HepG2 (cell line): ENCODE measurements around the gene SLC24A4. TPM values are rescaled to one million over a fixed set of nuclear protein-coding genes. Genes with fewer than 3 reads are reported as not detected.

Source experiments
- ATAC-seq: fragments of 200-7000 bp; cut with Tn5 transposase; 3 replicates; pipeline ENCODE4 v1.9.1; 2020; ENCODE audit warnings: mild to moderate bottlenecking, moderate library complexity
- BruUV-seq: library from RNA; stranded (reverse); fragments of 400-500 nt; replicated peaks from 2 replicates; lab custom pipeline; 2021; lab: Mats Ljungman, UMichigan
- CTCF ChIA-PET: fragments of 300-600 bp; formaldehyde crosslinking; extraction: SDS; loops from one replicate; lab custom pipeline; 2021; ENCODE audit warnings: low total read pairs, inconsistent platforms, low intra/inter-chr PET ratio; lab: Yijun Ruan, JAX
- POLR2A ChIA-PET: fragments of 350-600 bp; sonication (Branson Sonifier 250); formaldehyde crosslinking; loops from one replicate; lab custom pipeline; 2020; ENCODE audit warnings: antibody characterized with exemption, inconsistent platforms; lab: Yijun Ruan, JAX
- DNase-seq: peaks from one replicate; pipeline ENCODE4 v3.0.0-alpha.2; 2015; ENCODE audit warnings: low spot score
- FAIRE-seq: peaks from 3 replicates; lab custom pipeline; 2011; peaks lifted over from hg19 to GRCh38; lab: Jason Lieb, UNC
- H2AFZ ChIP-seq: one replicate; pipeline ENCODE4 v1.6.1; 2011; ENCODE audit warnings: low read length, inconsistent platforms
- H3K27ac ChIP-seq: fragments of 300-600 bp; 3 replicates; pipeline ENCODE4 v1.8.0; 2011; ENCODE audit warnings: mixed run types, mild to moderate bottlenecking, mixed read lengths, low read length, inconsistent platforms; ENCODE audit not compliant: insufficient read depth; ENCODE audit errors: extremely low read length
- H3K27me3 ChIP-seq, 2 experiments: fragments of 200-600 bp in 1 of 2; 2 replicates in 1 of 2; 3 replicates in 1 of 2; pipeline versions ENCODE4 v1.6.0 to v1.8.0; 2011; ENCODE audit warnings: low read length in 2 of 2, mild to moderate bottlenecking in 2 of 2, moderate library complexity in 2 of 2, inconsistent platforms in 1 of 2; ENCODE audit not compliant: insufficient read depth in 2 of 2, control insufficient read depth in 1 of 2
- H3K36me3 ChIP-seq, 2 experiments: fragments of 200-600 bp in 1 of 2; replicated peaks in 1 of 2; 2 replicates in 1 of 2; 3 replicates in 1 of 2; pipeline versions ENCODE4 v1.5.1 to v1.8.0; 2011; ENCODE audit warnings: low read length in 2 of 2, inconsistent platforms in 1 of 2; ENCODE audit not compliant: insufficient read depth in 2 of 2, control insufficient read depth in 1 of 2
- H3K4me1 ChIP-seq: 2 replicates; pipeline ENCODE4 v1.5.1; 2012; ENCODE audit warnings: low read length, inconsistent platforms; ENCODE audit not compliant: insufficient read depth
- H3K4me2 ChIP-seq: 2 replicates; pipeline ENCODE4 v1.6.0; 2011; ENCODE audit warnings: low read depth, low read length, inconsistent platforms
- H3K4me3 ChIP-seq, 3 experiments: fragments of 200-600 bp in 1 of 3; sonication (generic), shearing (Covaris generic) in 1 of 3; replicated peaks in 1 of 3; 2 replicates each; pipeline ENCODE4 v1.5.1; 2011 to 2016; ENCODE audit warnings: low read length in 3 of 3, inconsistent platforms in 2 of 3, low read depth in 2 of 3, mild to moderate bottlenecking in 2 of 3, control low read depth in 1 of 3, mixed read lengths in 1 of 3; ENCODE audit not compliant: insufficient read depth in 1 of 3
- H3K79me2 ChIP-seq: one replicate; pipeline ENCODE4 v1.6.1; 2011; ENCODE audit warnings: low read length, inconsistent platforms; ENCODE audit not compliant: insufficient read depth
- H3K9ac ChIP-seq: 2 replicates; pipeline ENCODE4 v1.6.0; 2011; ENCODE audit warnings: mild to moderate bottlenecking, low read depth, low read length, inconsistent platforms; ENCODE audit not compliant: insufficient read depth
- H3K9me3 ChIP-seq: 2 replicates; pipeline ENCODE4 v1.5.1; 2012; ENCODE audit warnings: mild to moderate bottlenecking, low read length
- H4K20me1 ChIP-seq: 2 replicates; pipeline ENCODE4 v1.6.0; 2011; ENCODE audit warnings: inconsistent platforms, mild to moderate bottlenecking, low read length, moderate library complexity; ENCODE audit not compliant: insufficient read depth
- CSRNP1 ChIP-seq: sonication (generic); formaldehyde crosslinking; IDR thresholded peaks from 2 replicates; pipeline ENCODE4 v1.8.1; 2023; ENCODE audit warnings: mild to moderate bottlenecking, missing genetic modification reagents
- ELF4 ChIP-seq: sonication (generic); formaldehyde crosslinking; IDR thresholded peaks from 2 replicates; pipeline ENCODE4 v1.5.0; 2020; ENCODE audit warnings: missing genetic modification reagents, mild to moderate bottlenecking, moderate library complexity, borderline replicate concordance
- KDM4B ChIP-seq: sonication (generic); formaldehyde crosslinking; IDR thresholded peaks from 2 replicates; pipeline ENCODE4 v1.4.0; 2020; ENCODE audit warnings: missing genetic modification reagents
- KLF12 ChIP-seq: sonication (generic); formaldehyde crosslinking; IDR thresholded peaks from 2 replicates; pipeline ENCODE4 v1.4.0; 2020; ENCODE audit warnings: missing genetic modification reagents, borderline replicate concordance
- PBX3 ChIP-seq: sonication (generic); formaldehyde crosslinking; IDR thresholded peaks from 2 replicates; pipeline ENCODE4 v1.8.1; 2023; ENCODE audit warnings: missing genetic modification reagents, inconsistent platforms, borderline replicate concordance
- RORA ChIP-seq: sonication (generic); formaldehyde crosslinking; IDR thresholded peaks from 2 replicates; pipeline ENCODE4 v1.5.0; 2020; ENCODE audit warnings: mild to moderate bottlenecking, missing genetic modification reagents, moderate library complexity
- SAP130 ChIP-seq: IDR thresholded peaks from 2 replicates; pipeline ENCODE4 v1.6.1; 2016; ENCODE audit warnings: low read depth
- SMARCC2 ChIP-seq: fragments of 450-650 bp; IDR thresholded peaks from 2 replicates; pipeline ENCODE4 v1.6.1; 2017; ENCODE audit warnings: antibody characterized with exemption, mild to moderate bottlenecking
- STAG1 ChIP-seq: sonication (generic); formaldehyde crosslinking; IDR thresholded peaks from 2 replicates; pipeline ENCODE4 v1.4.0; 2020; ENCODE audit warnings: missing genetic modification reagents
- THAP8 ChIP-seq: sonication (generic); formaldehyde crosslinking; IDR thresholded peaks from 2 replicates; pipeline ENCODE4 v1.5.1; 2020; ENCODE audit warnings: missing genetic modification reagents, mild to moderate bottlenecking, borderline replicate concordance
- ZFAT ChIP-seq: sonication (generic); formaldehyde crosslinking; conservative IDR thresholded peaks from 2 replicates; pipeline ENCODE4 v1.8.1; 2023; ENCODE audit warnings: missing genetic modification reagents, inconsistent platforms
- ZNF256 ChIP-seq: sonication (generic); formaldehyde crosslinking; conservative IDR thresholded peaks from 2 replicates; pipeline ENCODE4 v1.4.0; 2020; ENCODE audit warnings: missing genetic modification reagents
- ZNF337 ChIP-seq: sonication (generic); formaldehyde crosslinking; IDR thresholded peaks from 2 replicates; pipeline ENCODE4 v1.5.1; 2020; ENCODE audit warnings: missing genetic modification reagents, low read depth, mild to moderate bottlenecking, borderline replicate concordance
- WGBS: methylation state at CpG from one replicate; pipeline ENCODE4 v1.1.6; 2017; ENCODE audit warnings: low lambda C conversion rate; 5-methylcytosine and 5-hydroxymethylcytosine counted together
- in situ Hi-C: cut with HindIII; loops from 2 replicates; pipeline ENCODE4 v1.10.0; 2017; ENCODE audit warnings: low pct_unique_long_range_greater_than_20kb; ENCODE audit not compliant: extremely low pct_ligation_motif_present
- intact Hi-C: fragments of 100-400 bp; cut with micrococcal nuclease; formaldehyde crosslinking; loops from one replicate; pipeline ENCODE4 v1.10.0; 2022; ENCODE audit not compliant: unreplicated experiment
- polyA plus RNA-seq, 8 experiments: library from polyadenylated mRNA; depleted of rRNA in 3 of 8; stranded (reverse) in 7 of 8; unstranded in 1 of 8; fragments of >200 nt; fragmentation: Illumina TruSeq in 4 of 8; extraction: Trizol in 4 of 8; gene quantifications; 2 replicates each; pipeline versions ENCODE4 v1.2.1 to v1.2.3, GENCODE V29; 2011 to 2016; ENCODE audit warnings: low read depth in 4 of 8, missing spikeins in 1 of 8, mixed read lengths in 1 of 8; ENCODE audit not compliant: insufficient read depth in 1 of 8
- total RNA-seq, 5 experiments: library from RNA; depleted of rRNA; stranded (reverse); fragments of >200 nt; fragmentation: Illumina TruSeq; extraction: Trizol; gene quantifications; 2 replicates each; pipeline ENCODE4 v1.2.3, GENCODE V29; 2016; ENCODE audit warnings: low read depth in 1 of 5
- TF ChIP-seq, protein P1 (sequence below): sonication (generic); formaldehyde crosslinking; IDR thresholded peaks from 2 replicates; pipeline ENCODE4 v1.5.1; 2020; ENCODE audit warnings: mild to moderate bottlenecking, missing genetic modification reagents, borderline replicate concordance

The SLC24A4 gene
- total and polyA plus RNA-seq, 2 of the 13 experiments (the other 11 are each of a cell fraction or from before 2014, with no cell fraction given): not detected

DNA sequence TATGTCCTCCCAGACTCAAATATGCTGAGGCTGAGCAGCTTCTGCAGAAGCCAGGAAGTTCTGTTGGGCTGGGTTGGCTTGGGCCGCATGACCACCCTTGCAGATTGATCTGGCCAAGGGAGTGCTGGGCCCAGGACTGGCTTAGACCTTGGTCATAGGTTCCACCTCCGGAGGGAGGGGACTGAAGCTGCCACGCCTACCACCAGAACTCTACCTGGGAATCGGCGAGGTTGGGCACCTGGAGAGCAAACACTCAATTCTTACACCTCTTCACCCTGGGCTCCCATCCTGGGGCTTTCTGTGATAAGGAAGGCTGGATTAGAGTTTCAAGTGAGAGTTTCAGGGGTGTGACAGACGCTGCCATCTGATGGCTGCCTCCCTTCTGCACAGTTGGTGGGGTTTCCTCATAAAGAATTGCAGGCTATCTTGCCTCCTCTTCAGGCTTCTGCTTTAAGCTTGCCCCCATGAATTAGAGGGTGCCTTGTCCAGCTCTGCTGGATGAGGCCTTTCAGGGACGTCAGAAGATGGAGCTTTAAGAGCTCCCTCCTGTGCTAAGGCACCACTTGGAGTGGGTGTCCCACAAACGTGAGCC is 5.8 kb downstream of the SLC24A4 start:
- 0% methylated on average over 2 of the region's 8 CpGs for WGBS
- ChIA-PET CTCF (no interaction called here), POLR2A (no interaction called here)
- no peak overlapping the region for H3K9ac ChIP-seq
- H3K27me3 ChIP-seq: peaks cover 3 to 46% of the 10 kb centered on the region in 2 experiments; a peak in 3 of 5 replicates
- no peak for FAIRE-seq
- no peak overlapping the region for H2AFZ ChIP-seq
- H3K4me2 ChIP-seq: no peak overlapping the region
- BruUV-seq: no TSS peak
- no peak for DNase-seq
- H3K4me1 ChIP-seq: no peaks in the 10 kb centered on the region
- H3K9me3 ChIP-seq: no peaks in the 10 kb centered on the region
- ATAC-seq: peak; percentile 65
- no peak overlapping the region for H3K27ac ChIP-seq
- no peaks in the 10 kb centered on the region for H3K79me2 ChIP-seq
- no peaks in the 10 kb centered on the region for H3K36me3 ChIP-seq
- intact Hi-C loops: no loop called here
- no peak overlapping the region for H3K4me3 ChIP-seq
- no peaks in the 10 kb centered on the region for H4K20me1 ChIP-seq
- TF ChIP-seq STAG1: peak; percentile 24; the same call in 1 of the 2 replicates
- TF ChIP-seq SMARCC2: no peak
- no peak for TF ChIP-seq ZFAT (CRISPR knock-in tag)
- in situ Hi-C loops: no loop called here

DNA sequence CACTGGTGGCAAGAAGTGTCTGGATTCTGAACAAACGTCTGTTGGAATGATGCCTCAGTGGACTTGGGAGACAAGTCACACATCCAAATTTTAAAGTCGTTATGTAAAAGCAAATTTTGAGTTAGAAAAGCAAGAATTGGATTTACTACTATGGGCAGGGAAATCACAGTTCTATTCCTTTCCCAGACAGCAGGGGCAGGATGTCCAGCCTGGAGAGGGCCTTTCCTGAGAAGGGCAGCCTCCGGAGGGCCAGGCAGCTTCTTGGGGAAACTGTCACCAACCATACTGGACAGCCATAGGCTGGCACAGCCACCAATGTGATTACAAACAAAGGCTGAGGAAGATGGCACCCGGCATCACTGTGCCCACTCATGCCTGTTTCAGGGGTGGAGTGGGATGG is 11.1 kb downstream of the SLC24A4 start:
- no peaks in the 10 kb centered on the region for H3K9me3 ChIP-seq
- no peak overlapping the region for H2AFZ ChIP-seq
- CTCF ChIA-PET: no interaction called here
- POLR2A ChIA-PET: no interaction called here
- H3K4me2 ChIP-seq: no peak overlapping the region
- H3K27me3 ChIP-seq: peaks cover 1 to 35% of the 10 kb centered on the region in 2 experiments; a peak in 4 of 5 replicates
- 6% methylated on average over 3 of the region's 4 CpGs for WGBS
- H4K20me1 ChIP-seq: no peaks in the 10 kb centered on the region
- FAIRE-seq: no peak
- no peak overlapping the region for H3K9ac ChIP-seq
- ATAC-seq: no peak
- no TSS peak for BruUV-seq
- in situ Hi-C loops (no loop called here), intact Hi-C loops (no loop called here)
- no peaks in the 10 kb centered on the region for H3K36me3 ChIP-seq
- DNase-seq: no peak
- no peaks in the 10 kb centered on the region for H3K4me1 ChIP-seq
- H3K79me2 ChIP-seq: no peaks in the 10 kb centered on the region
- no peak overlapping the region for H3K27ac ChIP-seq
- no peak overlapping the region for H3K4me3 ChIP-seq
- TF ChIP-seq ZNF256 (no peak), CSRNP1 (CRISPR knock-in tag) (no peak), ELF4 (CRISPR knock-in tag) (no peak), PBX3 (no peak), SAP130 (no peak), KDM4B (CRISPR knock-in tag) (no peak), ZNF337 (no peak), THAP8 (CRISPR knock-in tag) (no peak), KLF12 (CRISPR knock-in tag) (no peak), RORA (no peak)
- TF ChIP-seq, protein P1, sequence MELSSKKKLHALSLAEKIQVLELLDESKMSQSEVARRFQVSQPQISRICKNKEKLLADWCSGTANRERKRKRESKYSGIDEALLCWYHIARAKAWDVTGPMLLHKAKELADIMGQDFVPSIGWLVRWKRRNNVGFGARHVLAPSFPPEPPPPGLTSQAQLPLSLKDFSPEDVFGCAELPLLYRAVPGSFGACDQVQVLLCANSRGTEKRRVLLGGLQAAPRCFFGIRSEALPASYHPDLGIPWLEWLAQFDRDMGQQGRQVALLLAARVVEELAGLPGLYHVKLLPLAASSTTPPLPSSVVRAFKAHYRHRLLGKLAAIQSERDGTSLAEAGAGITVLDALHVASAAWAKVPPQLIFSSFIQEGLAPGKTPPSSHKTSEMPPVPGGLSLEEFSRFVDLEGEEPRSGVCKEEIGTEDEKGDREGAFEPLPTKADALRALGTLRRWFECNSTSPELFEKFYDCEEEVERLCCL (CRISPR knock-in tag): no peak
